ENCODE data around the gene NPIPA5.
"Not testable (repeated sequence)": the region's sequence is repeated elsewhere in the genome, so short reads cannot be mapped to it uniquely, and the experiment has no call there.

DNA sequence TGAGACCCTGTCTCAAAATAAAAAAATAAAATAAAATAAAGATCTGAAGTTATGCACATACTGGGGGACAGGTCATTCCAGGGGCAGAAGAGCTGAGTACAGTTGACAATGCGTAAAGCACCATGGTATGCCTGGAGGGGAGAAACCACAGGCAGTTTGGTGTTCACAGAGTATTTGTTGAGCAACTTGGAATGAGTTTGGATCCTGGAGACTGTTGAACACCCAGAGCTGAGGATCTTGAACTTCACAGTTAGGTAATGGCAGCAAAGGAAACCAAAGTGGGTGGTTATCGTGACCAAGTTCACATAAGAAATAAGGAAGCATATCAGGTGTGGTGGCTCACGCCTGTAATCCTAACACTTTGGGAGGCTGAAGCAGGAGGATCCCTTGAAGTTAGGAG is 26.0 kb upstream of the NPIPA5 start:
- not testable (repeated sequence) for TF ChIP-seq CTCF, EZH2 (IDR thresholded peaks at IDR 0.05)

Data from neural progenitor cell (in vitro differentiated cells).